OCI-LY7 (cell line): ENCODE results near the gene ACP7.

ENCODE experiments used
- EZH2phosphoT487 ChIP-seq: fragments of 200-600 bp; sonication (generic); IDR thresholded peaks from 2 replicates; pipeline ENCODE4 v1.6.1; 2018; ENCODE audit warnings: low read depth, borderline replicate concordance, mild to moderate bottlenecking, mixed run types, antibody characterized with exemption, low read length, moderate library complexity, mixed read lengths
- TF ChIP-seq, protein P1 (sequence below): fragments of 200-600 bp; sonication (generic); conservative IDR thresholded peaks from 2 replicates; pipeline ENCODE4 v1.5.1; 2014; ENCODE audit warnings: mild to moderate bottlenecking, antibody characterized with exemption, low read length, moderate library complexity, mixed read lengths

DNA sequence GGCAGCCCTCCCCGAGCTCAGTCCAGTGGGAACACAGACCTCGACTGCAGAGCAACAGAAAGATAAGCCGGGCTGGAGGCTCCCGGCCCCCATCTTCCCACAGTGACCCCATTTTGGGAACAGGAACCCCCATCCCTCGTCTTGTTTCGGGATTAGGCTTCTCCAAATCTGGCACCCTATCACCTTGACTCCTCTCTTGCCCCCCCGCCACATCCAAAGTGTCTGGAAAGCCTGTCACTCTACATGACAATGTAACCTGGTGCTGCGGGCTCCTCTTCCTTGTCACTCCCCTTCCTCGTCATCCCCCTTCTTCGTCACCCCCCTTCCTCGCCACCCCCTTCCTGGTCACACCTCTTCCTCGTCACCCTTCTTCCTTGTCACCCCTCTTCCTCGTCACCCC is 51.5 kb downstream of the ACP7 start:
- TF ChIP-seq, protein P1, sequence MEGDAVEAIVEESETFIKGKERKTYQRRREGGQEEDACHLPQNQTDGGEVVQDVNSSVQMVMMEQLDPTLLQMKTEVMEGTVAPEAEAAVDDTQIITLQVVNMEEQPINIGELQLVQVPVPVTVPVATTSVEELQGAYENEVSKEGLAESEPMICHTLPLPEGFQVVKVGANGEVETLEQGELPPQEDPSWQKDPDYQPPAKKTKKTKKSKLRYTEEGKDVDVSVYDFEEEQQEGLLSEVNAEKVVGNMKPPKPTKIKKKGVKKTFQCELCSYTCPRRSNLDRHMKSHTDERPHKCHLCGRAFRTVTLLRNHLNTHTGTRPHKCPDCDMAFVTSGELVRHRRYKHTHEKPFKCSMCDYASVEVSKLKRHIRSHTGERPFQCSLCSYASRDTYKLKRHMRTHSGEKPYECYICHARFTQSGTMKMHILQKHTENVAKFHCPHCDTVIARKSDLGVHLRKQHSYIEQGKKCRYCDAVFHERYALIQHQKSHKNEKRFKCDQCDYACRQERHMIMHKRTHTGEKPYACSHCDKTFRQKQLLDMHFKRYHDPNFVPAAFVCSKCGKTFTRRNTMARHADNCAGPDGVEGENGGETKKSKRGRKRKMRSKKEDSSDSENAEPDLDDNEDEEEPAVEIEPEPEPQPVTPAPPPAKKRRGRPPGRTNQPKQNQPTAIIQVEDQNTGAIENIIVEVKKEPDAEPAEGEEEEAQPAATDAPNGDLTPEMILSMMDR, result no peak
- no peak for TF ChIP-seq EZH2phosphoT487
